Measurements from ENCODE around the gene ROPN1L.
"Not testable (repeated sequence)": the region's sequence is repeated elsewhere in the genome, so short reads cannot be mapped to it uniquely, and the experiment has no call there.

Gene ROPN1L

DNA sequence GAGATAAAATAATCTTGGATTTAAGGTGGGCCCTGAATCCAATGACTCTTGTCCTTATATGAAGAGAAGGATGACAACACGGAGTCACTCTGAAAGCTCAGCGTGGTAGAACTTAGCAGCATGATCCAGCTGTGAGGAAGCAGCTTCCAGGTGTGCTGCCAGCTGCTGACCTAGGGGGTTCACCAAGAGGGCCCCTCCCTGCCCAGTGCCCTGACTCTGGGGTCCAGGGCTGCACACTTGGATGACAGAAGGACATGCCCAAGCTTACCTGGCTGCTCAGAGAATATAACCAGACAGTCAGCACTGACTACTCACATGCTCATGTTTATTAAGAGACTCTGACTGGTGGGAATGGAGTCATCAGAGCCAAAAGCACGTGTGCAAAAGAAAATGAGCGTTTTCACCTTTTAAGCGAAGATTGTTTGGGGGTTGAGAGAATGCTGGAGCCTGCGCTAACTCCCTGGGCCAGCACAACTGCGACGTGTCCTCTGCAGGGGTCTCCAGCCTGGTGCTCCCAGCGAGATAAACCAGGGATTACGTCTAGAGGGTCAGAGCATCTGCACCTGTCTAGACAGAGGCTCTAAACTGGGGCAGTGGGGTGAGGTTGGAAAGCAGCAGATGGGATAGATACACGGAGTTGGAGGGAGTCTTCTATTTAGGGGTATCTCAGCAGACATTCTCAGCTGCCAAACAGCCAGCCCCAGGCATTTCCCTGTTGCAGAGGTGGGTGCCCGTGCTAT, 41.3 kb downstream of the ROPN1L start:
- no peaks in the 10 kb centered on the region for H3K4me1 ChIP-seq (ENCODE audit: insufficient read depth, low read length)
- no peak overlapping the region for H3K4me3 ChIP-seq (ENCODE audit: low read depth in 1 of 2, low read length in 2 of 2)
- H3K27ac ChIP-seq (ENCODE audit: low read depth, low read length): no peak overlapping the region
- H3K36me3 ChIP-seq (ENCODE audit: insufficient read depth, low read length): no peaks in the 10 kb centered on the region
- no peaks in the 10 kb centered on the region for H3K9me3 ChIP-seq (ENCODE audit: low read length)
- H3K27me3 ChIP-seq (ENCODE audit: control insufficient read depth in 1 of 2, insufficient read depth in 2 of 2, low read length in 2 of 2): no peaks in the 10 kb centered on the region
- no peak overlapping the region for H3K9ac ChIP-seq (ENCODE audit: low read length)

DNA sequence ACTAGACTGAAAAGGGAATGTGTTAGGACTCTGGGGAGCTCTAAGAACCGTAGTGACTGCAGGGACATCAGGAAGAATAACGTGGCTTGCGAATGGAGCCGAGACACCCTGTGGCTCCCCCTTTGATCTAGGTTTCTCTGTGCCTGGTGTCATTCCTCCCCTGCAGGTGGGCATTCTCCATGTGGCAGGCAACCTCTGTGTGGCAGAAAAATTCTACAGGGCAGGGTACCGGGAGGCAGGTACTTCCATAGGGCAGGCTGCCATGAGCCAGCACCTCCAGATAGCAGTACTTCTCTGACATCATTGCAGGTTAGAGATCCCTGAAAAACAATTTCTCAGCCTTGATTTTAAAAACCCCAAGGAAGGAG, 43.1 kb downstream of the ROPN1L start:
- Histone ChIP-seq H3K36me3 (ENCODE audit: insufficient read depth, low read length) (no peaks in the 10 kb centered on the region), H3K9ac (ENCODE audit: low read length) (no peak overlapping the region), H3K27ac (ENCODE audit: low read depth, low read length) (no peak overlapping the region), H3K9me3 (ENCODE audit: low read length) (no peaks in the 10 kb centered on the region), H3K27me3 (ENCODE audit: control insufficient read depth in 1 of 2, insufficient read depth in 2 of 2, low read length in 2 of 2) (no peaks in the 10 kb centered on the region), H3K4me1 (ENCODE audit: insufficient read depth, low read length) (no peaks in the 10 kb centered on the region), H3K4me3 (ENCODE audit: low read depth in 1 of 2, low read length in 2 of 2) (no peak overlapping the region)

DNA sequence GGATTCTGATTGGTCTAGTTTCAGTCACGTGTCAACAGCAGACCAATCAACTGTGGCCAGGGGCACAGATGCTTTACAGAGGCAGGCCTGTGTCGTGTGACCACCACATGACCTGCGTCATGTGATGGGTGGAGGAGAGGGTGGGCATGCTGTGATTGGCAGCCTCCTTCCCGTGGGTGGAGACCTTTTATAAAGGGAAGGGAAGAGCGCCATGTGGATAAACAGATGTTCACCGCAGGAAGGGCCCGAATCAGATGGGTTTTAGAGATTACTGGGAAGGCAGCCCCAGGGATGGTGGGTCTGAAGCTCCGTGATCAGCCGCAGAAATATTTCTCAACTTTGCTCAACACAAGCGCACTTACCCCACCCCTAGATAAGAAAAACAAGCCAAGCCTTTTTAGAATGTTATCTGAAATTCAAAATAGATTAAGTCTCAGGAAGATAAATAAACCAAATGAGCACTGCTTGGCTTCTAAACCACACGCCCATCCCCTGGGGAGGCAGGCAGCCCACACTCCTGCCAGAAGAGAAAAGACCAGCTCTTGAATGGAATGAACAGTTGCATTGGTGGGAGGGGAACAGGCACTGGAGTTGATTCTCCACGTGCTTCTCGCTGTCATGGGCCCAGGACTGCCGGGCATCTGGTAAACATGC, 43.6 kb downstream of the ROPN1L start:
- no peak overlapping the region for H3K27ac ChIP-seq (ENCODE audit: low read depth, low read length)
- H3K4me1 ChIP-seq (ENCODE audit: insufficient read depth, low read length): no peaks in the 10 kb centered on the region

DNA sequence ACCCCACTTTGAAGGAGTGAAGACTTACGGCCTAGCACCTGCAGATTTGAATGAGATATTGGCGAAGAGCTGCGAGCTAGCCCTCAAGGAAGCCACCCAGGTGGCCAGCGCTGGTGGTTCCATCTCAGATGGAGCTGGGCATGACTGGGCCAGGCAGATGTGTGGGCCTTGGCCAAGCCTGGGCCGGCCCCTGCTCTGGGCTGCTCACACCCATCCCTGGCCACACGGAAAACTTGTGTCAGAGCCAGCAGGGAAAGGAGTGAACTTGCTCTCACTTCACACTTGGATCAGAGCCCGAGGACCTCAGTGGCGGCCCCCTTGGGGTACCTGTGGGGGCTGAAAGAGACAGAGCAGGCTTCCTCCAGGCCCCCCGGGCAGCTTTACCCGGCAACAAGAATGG, 44.2 kb downstream of the ROPN1L start:
- H3K4me3 ChIP-seq (ENCODE audit: low read depth in 1 of 2, low read length in 2 of 2): no peak overlapping the region
- H3K27ac ChIP-seq (ENCODE audit: low read depth, low read length): no peak overlapping the region
- no peaks in the 10 kb centered on the region for H3K27me3 ChIP-seq (ENCODE audit: control insufficient read depth in 1 of 2, insufficient read depth in 2 of 2, low read length in 2 of 2)
- H3K36me3 ChIP-seq (ENCODE audit: insufficient read depth, low read length): no peaks in the 10 kb centered on the region
- H3K9ac ChIP-seq (ENCODE audit: low read length): no peak overlapping the region
- no peaks in the 10 kb centered on the region for H3K4me1 ChIP-seq (ENCODE audit: insufficient read depth, low read length)
- no peaks in the 10 kb centered on the region for H3K9me3 ChIP-seq (ENCODE audit: low read length)

More for the DNA sequence above, 43.6 kb downstream of the ROPN1L start:
- H3K9me3 ChIP-seq (ENCODE audit: low read length): no peaks in the 10 kb centered on the region
- no peak overlapping the region for H3K4me3 ChIP-seq (ENCODE audit: low read depth in 1 of 2, low read length in 2 of 2)
- no peak overlapping the region for H3K9ac ChIP-seq (ENCODE audit: low read length)
- H3K36me3 ChIP-seq (ENCODE audit: insufficient read depth, low read length): no peaks in the 10 kb centered on the region
- H3K27me3 ChIP-seq (ENCODE audit: control insufficient read depth in 1 of 2, insufficient read depth in 2 of 2, low read length in 2 of 2): no peaks in the 10 kb centered on the region

DNA sequence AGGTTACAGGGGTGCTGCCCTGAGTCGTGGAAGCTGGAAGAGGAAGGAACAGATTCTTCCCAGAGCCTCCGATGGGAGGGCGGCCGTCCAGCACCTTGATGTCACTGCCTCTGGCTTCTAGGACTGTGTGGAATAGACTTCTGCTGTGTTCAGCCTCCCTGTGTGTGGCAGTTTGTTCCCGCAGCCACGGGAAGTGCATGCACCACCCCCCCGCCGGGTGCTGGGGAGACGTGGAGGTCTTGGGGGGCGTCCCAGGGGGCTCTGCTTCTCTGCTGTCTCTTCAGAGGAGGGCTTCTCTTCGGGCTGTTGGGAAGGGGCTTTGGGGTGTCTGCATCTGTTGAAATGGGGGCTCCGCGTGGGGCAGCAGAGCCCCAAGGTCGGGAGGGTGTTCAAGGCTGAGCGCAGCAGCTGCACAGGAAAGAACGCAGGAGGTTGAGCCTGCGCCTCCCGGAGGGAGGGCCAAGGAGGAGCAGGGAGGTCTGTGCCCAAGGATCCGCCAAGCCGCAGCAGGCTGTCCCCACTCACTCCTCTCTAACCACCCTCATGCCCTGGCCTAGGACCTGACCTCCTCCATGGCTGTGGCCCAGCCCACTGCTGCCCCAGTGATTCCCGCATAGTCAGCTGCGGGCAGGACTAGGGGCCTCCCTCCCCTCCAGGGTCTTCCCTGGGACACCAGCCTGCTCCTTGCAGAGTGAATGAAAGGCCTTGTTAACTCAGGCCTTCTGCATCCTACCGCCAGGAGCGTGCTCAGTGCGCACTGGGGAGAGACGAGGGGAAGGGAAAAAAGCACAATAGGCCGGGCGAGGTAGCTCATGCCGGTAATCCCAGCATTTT, 45.0 kb downstream of the ROPN1L start:
- Histone ChIP-seq H3K36me3 (ENCODE audit: insufficient read depth, low read length) (no peaks in the 10 kb centered on the region), H3K4me3 (ENCODE audit: low read depth in 1 of 2, low read length in 2 of 2) (no peak overlapping the region), H3K9ac (ENCODE audit: low read length) (no peak overlapping the region), H3K9me3 (ENCODE audit: low read length) (no peaks in the 10 kb centered on the region), H3K27me3 (ENCODE audit: control insufficient read depth in 1 of 2, insufficient read depth in 2 of 2, low read length in 2 of 2) (no peaks in the 10 kb centered on the region), H3K27ac (ENCODE audit: low read depth, low read length) (no peak overlapping the region), H3K4me1 (ENCODE audit: insufficient read depth, low read length) (no peaks in the 10 kb centered on the region)

DNA sequence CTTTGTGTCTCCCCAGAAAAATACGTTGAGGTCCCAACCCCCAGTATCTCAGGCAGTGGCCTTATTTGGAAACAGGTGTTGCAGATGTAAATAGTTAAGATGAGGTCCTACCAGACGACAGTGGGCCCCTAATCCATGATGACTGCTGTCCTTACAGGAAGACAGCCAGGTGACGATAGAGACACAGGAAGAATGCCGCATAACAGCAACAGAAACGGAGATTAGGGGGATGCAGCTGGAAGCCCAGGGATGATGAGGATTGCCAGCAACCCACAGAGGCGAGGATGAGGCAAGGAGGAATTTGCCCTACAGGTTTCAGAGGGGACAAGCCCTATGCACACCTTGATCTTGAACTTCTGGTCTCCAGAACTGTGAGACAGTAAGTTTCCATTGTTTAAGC, 46.5 kb downstream of the ROPN1L start:
- Histone ChIP-seq H3K27ac (ENCODE audit: low read depth, low read length) (no peak overlapping the region), H3K36me3 (ENCODE audit: insufficient read depth, low read length) (no peaks in the 10 kb centered on the region), H3K9ac (ENCODE audit: low read length) (no peak overlapping the region), H3K27me3 (ENCODE audit: control insufficient read depth in 1 of 2, insufficient read depth in 2 of 2, low read length in 2 of 2) (no peaks in the 10 kb centered on the region), H3K4me3 (ENCODE audit: low read depth in 1 of 2, low read length in 2 of 2) (no peak overlapping the region), H3K9me3 (ENCODE audit: low read length) (no peaks in the 10 kb centered on the region), H3K4me1 (ENCODE audit: insufficient read depth, low read length) (no peaks in the 10 kb centered on the region)

DNA sequence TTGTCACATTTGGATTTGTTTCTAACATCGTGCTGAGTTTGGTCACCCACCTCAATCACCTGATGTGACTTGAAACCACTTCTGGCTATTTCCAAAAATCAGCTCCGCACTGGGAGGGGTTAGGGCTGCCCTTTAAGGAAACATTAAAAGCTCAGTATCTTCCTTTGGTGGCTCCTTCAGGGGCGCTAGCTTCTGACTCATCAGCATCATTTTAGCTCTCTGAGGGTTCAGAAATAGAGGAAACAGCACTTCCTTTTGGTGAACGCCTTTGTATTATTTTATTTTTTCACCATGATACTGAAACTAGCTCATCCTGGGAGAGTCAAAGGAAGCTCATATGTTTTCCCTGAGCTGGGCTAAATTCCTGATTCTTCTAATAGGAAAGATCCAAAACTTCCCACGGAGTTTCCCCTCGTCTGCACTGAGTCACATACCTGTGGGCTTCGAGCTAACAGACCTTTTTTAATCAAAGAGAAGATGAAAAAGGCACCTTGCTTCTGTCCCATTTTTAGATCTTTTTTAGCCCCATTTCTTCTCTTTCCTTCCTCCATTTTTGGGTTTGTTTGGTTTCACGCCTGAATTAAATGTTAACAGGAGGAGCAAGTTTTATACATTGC, 48.2 kb downstream of the ROPN1L start:
- H3K4me1 ChIP-seq (ENCODE audit: insufficient read depth, low read length): no peaks in the 10 kb centered on the region
- no peaks in the 10 kb centered on the region for H3K9me3 ChIP-seq (ENCODE audit: low read length)
- no peak overlapping the region for H3K27ac ChIP-seq (ENCODE audit: low read depth, low read length)
- no peaks in the 10 kb centered on the region for H3K36me3 ChIP-seq (ENCODE audit: insufficient read depth, low read length)
- H3K27me3 ChIP-seq (ENCODE audit: control insufficient read depth in 1 of 2, insufficient read depth in 2 of 2, low read length in 2 of 2): no peaks in the 10 kb centered on the region
- no peak overlapping the region for H3K4me3 ChIP-seq (ENCODE audit: low read depth in 1 of 2, low read length in 2 of 2)
- H3K9ac ChIP-seq (ENCODE audit: low read length): no peak overlapping the region

DNA sequence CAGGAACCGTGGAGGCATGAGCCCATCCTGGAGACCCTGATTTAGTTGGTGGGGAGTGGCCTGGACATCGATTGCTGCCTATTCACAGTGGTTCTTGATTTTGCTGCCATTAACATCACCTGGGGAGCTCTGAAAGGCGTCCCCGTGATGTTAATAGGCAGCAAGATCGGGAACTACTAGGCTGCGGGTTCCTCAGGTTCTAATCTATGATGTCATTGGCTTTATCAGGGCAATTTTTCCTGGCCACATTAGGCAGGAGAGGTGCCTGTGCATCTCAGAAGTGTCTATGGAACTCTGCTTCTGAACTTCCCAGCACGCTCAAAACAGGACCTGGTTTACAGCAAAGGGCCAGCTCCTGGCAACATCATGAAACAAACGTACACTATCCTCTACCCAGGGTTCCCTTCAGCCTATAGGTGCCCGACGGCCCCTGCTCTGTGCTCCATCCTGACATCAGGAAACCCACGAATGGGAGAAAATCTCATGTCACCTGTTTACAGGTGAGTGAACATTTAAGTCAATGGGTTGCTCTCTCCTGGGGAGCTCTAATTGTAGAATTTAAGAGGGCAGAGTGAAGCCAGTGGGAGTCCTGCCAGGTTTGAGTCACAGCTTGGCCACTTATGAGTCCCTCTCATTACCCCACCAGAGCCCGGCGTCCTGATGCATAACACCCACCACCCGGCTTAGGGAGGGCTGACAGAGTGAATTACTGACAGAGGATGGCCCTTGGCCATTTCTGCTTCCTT, 49.4 kb downstream of the ROPN1L start:
- Histone ChIP-seq H3K9ac (ENCODE audit: low read length) (no peak overlapping the region), H3K4me3 (ENCODE audit: low read depth in 1 of 2, low read length in 2 of 2) (no peak overlapping the region), H3K9me3 (ENCODE audit: low read length) (no peaks in the 10 kb centered on the region), H3K36me3 (ENCODE audit: insufficient read depth, low read length) (no peaks in the 10 kb centered on the region), H3K27me3 (ENCODE audit: control insufficient read depth in 1 of 2, insufficient read depth in 2 of 2, low read length in 2 of 2) (no peaks in the 10 kb centered on the region), H3K27ac (ENCODE audit: low read depth, low read length) (no peak overlapping the region), H3K4me1 (ENCODE audit: insufficient read depth, low read length) (no peaks in the 10 kb centered on the region)

DNA sequence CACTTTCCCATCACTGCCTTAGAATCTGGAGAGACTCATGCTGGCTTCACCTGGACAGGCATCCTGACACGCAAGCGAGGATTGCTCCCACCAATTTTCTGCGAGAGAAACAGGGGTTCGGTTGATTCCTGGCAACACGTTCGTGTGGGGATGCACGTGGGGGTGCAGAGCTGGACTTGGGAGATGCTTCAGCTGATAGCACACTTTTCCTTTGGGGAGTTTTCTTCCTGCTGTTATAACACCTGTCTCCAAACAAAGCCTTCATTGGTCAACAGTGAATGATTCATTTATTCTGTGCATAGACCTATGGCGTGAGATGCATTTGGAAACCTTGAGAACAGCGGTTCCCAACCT, 50.0 kb downstream of the ROPN1L start:
- no peak overlapping the region for H3K27ac ChIP-seq (ENCODE audit: low read depth, low read length)
- no peak overlapping the region for H3K4me3 ChIP-seq (ENCODE audit: low read depth in 1 of 2, low read length in 2 of 2)
- no peaks in the 10 kb centered on the region for H3K27me3 ChIP-seq (ENCODE audit: control insufficient read depth in 1 of 2, insufficient read depth in 2 of 2, low read length in 2 of 2)
- H3K36me3 ChIP-seq (ENCODE audit: insufficient read depth, low read length): no peaks in the 10 kb centered on the region
- no peak overlapping the region for H3K9ac ChIP-seq (ENCODE audit: low read length)
- H3K9me3 ChIP-seq (ENCODE audit: low read length): no peaks in the 10 kb centered on the region
- H3K4me1 ChIP-seq (ENCODE audit: insufficient read depth, low read length): no peaks in the 10 kb centered on the region

DNA sequence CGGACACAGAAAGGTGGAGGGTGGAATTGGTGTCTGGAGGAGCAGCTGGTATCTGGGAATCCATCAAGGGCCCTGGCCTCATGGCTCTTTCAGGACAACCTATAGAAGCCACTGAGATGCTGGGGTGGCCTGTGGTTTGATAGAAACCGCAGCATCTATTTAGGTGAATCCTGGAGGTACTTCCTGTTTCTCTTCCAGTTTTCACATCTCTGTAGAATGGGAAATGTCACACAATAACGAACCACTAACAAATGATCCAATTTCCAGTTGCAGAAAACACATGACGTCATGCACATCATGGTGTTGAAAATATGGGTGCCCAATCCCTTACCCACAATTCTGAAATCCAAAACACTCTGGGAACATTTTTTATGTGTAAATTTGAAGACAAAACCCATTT, 52.2 kb downstream of the ROPN1L start:
- H3K27ac ChIP-seq (ENCODE audit: low read depth, low read length): no peak overlapping the region
- no peaks in the 10 kb centered on the region for H3K27me3 ChIP-seq (ENCODE audit: control insufficient read depth in 1 of 2, insufficient read depth in 2 of 2, low read length in 2 of 2)
- no peaks in the 10 kb centered on the region for H3K4me1 ChIP-seq (ENCODE audit: insufficient read depth, low read length)
- no peaks in the 10 kb centered on the region for H3K9me3 ChIP-seq (ENCODE audit: low read length)
- no peaks in the 10 kb centered on the region for H3K36me3 ChIP-seq (ENCODE audit: insufficient read depth, low read length)
- H3K9ac ChIP-seq (ENCODE audit: low read length): no peak overlapping the region
- no peak overlapping the region for H3K4me3 ChIP-seq (ENCODE audit: low read depth in 1 of 2, low read length in 2 of 2)

DNA sequence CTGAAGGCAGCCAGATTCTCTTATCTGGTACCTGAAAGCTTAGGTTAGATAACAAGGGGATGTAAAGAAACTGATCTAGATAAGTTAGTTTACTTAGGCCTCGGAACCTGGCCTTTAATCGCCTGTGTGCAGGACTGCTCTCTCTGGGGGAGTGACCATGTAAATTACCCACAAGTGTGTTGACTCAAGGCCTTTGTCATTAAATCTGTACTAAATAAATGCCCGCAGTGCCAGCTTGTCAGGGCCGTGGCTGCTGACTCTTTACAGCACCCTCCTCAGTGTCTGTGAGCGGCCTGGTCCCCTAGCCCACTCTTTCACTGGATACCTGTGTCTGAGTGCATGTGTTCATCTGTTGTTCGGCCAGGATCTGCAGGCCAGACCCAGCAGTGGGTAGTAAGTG, 52.8 kb downstream of the ROPN1L start:
- H3K9me3 ChIP-seq (ENCODE audit: low read length); H3K4me1 ChIP-seq (ENCODE audit: insufficient read depth, low read length); H3K4me3 ChIP-seq (ENCODE audit: low read depth in 1 of 2, low read length in 2 of 2); H3K36me3 ChIP-seq (ENCODE audit: insufficient read depth, low read length); H3K27ac ChIP-seq (ENCODE audit: low read depth, low read length); H3K9ac ChIP-seq (ENCODE audit: low read length); H3K27me3 ChIP-seq (ENCODE audit: control insufficient read depth in 1 of 2, insufficient read depth in 2 of 2, low read length in 2 of 2): not testable (repeated sequence)

All from muscle layer of colon (tissue), 2 donors.